NCI-H82 treated with DMSO at 0.1 percent for 48 hours (cell line): ENCODE results near the gene AUNIP.
A peak's percentile ranks its signal among the peaks of the same experiment; 100 is the strongest.
"Not testable (repeated sequence)": the region's sequence is repeated elsewhere in the genome, so short reads cannot be mapped to it uniquely, and the experiment has no call there.

Experiments used
- DNase-seq: peaks from one replicate; lab custom pipeline; 2025; ENCODE audit not compliant: unreplicated experiment; lab: John Stamatoyannopoulos, UW

Gene AUNIP

DNA sequence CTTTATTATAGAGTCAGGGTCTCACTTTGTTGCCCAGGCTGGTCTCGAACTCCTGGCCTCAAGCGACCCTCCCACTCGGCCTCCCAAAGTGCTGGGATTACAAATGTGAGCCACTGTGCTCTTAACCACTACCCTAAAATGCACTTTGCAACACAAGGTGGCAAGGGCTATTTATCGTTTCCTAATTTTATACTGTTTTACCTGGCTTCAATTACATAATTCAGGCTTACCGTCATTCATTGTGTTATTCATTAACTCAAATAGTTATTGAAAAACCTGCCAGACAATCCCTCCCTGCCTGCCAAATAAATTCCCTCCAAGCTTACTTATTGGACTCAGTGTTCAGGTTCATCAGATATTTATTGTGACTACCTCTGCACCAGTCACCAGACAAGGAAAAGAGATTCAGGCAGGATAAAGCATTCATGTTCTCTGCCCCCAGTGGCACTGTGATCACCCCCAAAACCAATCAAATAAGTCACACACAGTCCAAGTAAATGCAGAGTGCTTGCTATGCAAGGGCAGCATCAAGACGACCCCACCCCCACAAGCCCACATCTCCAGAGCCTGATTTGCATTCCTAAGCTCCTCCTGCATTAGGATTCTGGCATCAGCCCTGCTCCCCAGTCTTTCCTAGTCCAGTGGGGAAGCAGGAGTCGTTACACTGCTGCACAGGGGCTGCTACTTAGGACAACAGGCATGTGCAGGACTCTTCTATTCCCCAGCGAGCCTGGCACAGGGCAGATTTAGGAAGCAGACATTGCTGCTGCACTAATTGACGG is 8.1 kb upstream of the AUNIP start:
- no peak for DNase-seq

DNA sequence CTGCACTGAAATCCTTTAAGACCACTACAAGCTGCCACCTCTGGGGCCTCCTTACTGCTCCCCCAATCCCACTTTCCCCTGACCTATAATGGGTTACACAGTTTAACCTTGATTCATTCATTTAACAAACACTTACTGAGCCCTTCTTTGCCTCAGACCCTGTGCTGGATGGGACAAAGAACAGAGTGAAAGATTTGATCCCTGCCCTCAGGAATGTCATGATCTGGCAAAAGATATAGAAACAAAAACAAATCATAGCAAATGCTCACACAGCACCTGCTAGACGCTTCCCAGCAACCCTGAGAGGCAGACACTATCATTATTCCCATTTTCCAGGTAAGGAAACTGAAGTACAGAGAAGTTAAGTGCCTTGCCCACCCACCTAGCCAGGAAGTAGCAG is 7.0 kb upstream of the AUNIP start:
- no peak for DNase-seq

DNA sequence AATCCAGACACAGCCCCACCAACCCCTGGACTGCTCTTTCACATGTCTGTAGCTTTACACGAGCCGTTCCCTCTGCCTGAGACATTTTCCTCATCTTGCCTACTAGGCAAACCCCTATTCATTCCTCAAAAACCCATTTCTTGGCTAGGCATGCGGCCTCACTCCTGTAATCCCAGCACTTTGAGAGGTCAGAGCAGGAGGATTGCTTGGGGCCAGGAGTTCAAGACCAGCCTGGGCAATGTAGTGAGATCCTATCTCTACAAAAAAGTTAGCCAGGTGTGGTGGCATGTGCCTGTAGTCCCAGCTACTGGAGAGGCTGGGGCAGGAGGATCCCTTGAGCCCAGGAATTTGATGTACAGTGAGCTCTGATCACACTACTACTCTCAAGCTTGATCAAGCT is 5.2 kb upstream of the AUNIP start:
- DNase-seq, result no peak

DNA sequence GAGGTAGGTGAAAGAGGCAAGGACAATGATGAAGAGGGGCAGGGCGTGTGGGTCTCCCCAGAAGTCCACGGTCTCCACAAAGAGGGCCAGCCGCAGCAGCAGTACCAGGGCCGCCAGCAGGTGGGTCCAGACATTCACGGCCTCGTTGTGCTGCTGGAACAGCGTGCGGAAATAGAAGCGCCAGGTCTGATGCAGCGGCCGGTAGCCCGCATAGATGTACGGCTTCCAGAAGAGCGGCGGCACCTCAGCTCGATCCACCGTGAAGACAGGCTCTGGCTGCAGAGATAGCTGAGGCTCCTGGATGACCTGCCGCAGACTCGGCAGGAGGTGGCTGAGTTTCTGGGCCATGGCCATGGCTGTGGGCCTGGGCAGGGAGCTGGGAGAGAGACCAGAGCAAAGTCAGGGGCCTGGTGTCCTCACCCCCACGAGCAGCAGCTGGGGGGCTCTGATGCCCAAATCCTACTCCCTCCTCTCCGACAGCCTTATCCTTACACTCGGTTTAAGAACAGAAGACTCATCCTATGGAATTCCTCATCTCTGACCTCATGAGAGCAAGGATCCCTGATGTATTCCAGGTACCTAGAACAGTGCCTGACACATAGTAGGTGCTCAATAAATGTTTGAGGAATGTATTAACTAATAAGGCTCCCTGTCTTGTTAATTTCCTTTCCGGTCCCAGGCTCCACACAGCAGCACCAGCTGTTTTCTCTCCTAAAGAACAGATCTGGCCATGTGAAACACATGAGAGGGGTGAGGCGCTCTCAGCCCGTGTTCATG is 4.4 kb upstream of the AUNIP start:
- DNase-seq, result no peak

DNA sequence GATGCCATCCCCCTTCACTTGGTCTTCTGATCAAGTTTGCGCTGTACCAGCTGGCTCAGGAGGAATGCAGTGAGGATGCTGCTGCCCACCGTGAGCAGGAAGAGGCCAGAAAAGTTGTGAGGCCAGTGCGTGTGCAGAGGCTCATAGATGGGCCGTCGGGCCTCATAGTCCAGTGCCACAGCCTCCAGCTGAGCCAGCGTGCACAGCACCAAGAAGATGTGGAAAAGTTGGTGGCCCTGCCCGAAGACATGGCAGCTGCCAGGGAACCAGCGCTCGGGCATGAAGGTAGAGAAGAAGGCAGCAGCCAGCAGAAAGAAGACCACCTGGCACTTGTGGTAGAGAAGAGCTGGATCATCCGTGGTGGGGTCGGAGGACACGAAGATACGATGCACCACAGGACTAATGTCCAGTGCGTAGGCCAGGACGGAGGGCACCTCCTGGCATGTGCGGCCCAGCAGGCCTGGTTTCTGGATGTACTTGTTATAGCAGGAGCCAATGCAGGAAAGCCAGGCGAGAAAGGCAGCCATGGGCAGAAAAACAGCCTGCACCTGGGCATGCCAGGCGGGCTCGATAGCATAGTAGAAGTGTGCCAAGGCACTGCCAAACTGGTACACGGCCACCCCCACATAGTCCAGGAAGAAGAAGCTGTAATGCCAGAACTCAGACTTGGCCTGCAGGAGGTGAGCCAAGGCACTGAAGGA is 3.7 kb upstream of the AUNIP start:
- no peak for DNase-seq

DNA sequence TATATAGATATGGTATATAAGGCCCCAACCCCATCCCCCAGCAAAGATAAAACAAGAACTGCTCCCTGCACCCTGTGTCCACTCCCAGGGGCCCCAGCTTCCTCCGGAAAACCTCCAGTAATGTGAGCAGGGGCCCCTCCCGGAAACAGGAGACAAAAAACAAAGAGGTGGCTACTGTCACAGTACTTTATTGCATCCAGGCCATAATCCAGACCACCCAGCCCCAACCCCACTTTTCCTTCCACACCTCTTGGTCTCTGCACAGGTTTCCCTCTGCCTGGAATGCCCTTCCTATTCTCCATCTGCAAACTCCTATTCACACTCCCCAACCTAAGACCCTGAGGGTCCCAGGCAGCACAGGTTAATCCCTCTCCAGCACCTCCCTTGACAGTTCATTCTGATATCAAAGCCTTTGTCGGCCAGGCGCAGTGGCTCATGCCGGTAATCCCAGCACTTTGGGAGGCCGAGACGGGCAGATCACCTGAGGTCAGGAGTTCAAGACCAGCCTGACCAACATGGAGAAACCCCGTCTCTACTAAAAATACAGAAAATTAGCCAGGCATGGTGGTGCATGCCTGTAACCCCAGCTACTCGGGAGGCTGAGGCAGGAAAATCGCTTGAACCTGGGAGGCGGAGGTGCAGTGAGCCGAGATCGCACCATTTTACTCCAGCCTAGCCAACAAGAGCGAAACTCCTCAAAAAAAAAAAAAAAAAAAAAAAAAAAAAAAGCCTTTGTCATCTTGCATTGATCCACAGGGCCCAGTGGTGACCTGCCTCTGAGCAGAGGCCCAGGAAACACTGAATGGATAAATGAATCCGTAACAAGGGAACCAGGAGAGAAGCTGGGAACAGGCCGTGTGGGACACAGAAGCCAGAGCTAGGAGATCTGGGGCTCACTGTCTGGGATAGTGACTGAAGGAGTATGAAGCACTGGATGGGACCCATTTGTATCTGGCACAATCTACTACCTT is 2.3 kb upstream of the AUNIP start:
- DNase-seq, result no peak

DNA sequence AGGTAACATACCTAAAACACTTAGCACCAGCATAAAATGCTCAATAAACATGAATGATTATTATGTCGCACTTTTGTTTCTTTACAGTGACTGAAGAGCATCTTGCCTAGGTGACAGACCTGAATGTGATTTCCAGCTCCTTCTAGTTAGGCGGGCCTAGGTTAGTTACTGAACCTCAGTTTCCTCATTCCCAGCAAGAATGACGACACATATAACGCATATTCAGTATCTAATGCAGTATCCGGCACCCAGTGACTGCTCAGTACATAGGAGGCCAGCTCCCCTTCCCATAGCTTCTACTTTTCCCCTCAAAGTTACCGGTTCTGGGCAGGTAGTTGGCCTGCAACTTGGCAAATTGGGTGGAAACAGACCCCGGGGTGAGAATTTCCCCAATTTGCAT is 763 bp downstream of the AUNIP start:
- no peak for DNase-seq

DNA sequence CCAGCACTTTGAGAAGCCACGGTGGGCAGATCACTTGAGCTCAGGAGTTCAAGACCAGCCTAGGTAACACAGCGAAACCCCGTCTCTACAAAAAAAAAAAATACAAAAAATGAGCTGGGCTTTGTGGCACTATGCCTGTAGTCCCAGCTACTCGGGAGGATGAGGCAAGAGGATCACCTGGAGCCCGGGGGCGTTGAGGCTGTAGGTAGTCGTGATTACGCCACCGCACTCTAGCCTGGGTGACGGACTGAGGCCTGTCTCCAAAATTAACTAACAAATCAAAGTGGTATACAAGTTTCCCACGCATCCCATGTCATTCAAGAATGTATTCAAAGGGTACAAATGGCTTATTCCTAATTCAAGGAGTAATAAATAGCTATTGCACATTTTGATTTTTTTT is 2.4 kb downstream of the AUNIP start:
- DNase-seq, result no peak

DNA sequence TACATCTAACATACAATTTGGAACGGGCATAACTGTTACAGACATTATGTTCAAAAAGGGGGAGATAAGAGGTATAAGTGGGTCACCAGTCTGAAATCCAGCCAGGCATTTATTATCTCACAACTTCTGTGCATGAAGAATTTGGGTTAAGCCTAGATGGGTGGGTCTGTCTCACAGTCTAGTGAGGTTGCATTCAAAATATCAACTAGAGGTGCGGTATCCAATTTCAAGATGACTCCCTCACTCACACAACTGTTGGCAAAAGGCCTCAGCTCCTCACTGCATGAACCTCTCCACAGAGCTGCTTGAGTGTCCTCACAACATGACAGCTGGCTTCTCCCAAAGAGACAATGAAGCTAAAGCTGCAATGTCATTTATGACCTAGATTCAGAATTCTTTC is 4.7 kb downstream of the AUNIP start:
- no peak for DNase-seq

DNA sequence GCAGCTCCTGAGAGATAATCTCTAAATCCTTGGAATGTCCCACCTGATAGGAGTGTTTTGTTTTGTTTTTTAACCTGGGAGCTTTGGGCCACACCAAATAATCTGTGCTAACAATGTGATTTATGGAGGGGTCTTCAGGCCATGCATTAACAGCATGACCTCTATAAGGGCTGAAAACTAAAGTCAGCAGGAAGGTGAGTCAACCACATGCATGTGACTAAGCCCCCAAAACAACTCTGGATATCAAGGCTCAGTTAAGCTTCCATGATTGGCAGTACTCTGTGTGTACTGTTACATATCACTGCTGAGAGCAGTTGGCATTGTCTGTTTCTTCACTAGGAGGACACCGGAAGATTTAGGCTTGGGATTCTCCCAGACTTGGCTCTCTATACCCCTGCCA is 10.7 kb downstream of the AUNIP start:
- DNase-seq, result no peak

DNA sequence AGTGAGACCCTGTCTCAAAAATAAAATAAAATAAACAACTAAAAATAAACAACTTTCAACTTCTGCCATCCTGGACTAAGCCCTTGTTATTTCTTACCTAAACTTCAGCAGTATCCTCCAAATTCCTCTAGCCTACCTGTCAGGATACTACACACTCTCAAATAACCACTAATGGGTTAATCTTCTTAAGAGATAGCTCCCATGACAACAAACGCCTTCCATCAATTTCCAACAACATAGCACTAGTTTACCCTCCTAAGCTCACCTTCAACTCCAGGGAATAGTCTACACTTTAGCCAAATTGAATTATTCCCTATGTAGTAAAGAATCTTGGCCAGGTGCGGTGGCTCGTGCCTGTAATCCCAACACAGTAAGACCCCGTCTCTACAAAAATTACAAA is 11.3 kb downstream of the AUNIP start:
- DNase-seq, result peak; percentile 80

DNA sequence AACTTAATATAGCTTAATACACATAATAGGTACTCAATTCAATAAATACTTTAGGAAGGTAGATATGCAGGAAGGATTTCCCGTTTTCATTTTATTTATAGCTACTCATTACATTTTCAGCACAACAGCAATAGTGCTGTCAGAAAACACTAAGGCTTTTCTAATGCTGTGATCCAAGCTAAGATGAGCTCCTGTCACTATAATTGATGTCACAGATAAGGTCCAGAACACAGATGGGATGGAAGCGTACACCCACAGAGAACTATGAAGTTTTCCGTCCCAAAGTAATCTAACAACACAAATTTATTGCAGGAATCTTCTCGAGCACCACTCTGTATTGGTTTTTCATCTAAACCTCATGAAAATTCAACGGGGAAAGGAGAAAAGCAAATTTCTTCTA is 13.6 kb downstream of the AUNIP start:
- no peak for DNase-seq

DNA sequence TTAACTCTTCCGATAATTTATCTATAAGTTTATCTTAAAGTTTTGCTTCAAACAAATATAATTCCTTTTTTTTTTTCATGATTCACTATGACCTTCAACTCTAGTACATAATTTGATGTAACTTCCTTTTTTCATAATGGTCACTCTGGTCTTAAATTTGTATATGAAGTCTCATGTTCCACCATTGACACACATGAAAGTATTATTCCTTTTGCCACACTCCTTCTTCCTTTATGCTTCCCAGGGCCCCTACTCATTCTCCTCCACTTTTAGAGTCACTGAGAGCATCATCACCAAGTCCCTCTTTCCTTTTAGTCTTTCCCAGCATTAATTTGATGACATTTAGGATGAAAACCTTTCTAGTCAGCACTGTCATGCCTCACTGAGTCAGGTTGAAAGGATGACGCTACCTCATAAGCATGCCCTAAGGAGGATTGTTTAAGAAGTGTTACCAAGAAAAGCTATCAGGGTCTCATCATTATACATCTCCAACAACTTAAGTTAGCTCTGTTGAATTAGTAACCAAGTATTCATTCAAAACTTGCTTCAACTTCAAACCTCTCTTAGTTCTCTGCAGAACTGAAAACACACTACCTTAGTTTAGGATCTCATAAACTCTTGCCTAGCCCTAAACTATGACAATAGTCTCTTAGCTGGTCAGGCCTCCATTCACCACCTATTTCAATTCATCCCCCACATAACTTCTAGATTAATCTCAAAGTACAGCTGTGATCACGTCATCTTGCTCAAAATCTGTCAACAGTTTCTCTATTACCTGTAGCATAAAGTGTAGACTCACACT is 14.5 kb downstream of the AUNIP start:
- DNase-seq, result no peak

DNA sequence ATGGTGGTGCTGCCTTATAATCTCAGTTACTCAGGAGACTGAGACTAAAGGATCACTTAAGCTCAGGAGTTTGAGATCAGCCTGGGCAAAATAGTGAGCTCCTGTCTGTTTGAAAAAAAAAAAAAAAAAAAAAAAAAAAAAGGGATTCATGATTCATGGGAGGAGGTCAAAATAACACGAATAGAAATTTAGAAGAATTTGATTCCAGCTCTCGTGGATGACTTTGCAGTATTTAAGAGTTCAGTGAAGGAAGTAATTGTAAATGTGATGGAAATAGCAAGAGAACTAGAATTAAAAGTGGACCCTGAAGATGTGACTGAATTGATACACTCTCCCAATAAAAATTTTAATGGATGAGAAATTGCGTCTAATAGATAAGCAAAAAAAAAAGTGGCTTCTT is 15.8 kb downstream of the AUNIP start:
- DNase-seq, result no peak

DNA sequence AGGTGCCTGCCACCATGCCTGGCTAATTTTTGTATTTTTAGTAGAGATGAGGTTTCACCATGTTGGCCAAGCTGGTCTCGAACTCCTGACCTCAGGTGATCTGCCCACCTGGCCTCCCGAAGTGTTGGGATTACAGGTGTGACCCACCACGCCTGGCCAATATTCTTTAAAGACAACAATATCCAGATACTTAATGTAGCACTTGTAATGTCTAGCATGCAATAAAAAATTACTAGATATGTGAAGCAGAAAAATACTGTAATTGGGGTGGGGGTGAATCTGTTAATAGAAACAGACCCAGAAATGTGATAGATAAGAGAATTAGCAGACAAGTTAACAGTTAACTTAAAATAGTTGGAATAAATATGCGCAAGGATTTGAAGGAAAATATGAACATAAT is 19.4 kb downstream of the AUNIP start:
- not testable (repeated sequence) for DNase-seq

DNA sequence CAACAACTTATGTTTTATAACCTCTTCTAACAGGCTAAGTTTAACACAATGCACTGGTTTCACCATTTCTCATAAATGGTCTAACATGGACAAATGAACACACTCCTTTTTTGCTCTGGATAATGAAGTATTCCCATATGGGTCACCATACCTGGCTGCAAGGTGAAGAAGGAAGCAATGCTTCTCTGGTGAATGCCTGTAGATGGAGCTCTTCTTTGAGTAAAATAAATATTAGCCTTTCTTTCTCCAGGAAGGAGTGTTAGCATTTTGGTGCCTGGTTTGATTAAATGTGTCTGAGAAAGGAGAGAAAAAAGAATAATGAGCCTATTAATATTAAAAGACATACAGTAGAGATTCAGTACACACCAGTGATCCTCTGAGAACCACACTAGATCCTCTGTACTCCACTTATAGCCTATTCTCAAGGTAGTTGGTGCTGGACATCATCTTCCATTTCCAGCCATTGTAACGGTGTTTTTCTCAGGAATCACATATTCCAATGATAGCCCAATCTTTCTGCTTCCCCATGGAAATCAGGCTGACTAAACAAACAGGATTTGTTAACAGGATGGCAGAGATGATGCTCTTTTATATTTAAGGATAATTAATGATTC is 21.9 kb downstream of the AUNIP start:
- no peak for DNase-seq

DNA sequence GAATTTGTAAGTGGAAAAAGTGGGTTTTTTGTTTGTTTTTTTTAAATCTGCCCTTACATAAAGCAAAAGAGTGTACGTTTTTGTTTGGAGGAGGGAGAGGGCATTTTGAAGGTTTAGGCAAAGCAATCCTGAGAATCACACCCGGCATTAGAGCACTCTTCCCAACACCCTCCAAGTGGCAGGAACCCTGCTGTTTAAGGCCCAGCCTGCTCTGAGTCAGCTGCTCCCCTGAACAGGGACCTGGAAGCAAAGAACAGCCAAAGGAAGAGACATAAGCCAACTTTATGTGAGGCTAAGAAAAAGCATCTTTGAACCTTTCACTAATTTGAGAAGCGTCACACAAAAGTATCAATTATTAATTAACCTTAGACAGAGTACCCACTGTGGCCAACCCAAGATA is 22.6 kb downstream of the AUNIP start:
- DNase-seq, result no peak

DNA sequence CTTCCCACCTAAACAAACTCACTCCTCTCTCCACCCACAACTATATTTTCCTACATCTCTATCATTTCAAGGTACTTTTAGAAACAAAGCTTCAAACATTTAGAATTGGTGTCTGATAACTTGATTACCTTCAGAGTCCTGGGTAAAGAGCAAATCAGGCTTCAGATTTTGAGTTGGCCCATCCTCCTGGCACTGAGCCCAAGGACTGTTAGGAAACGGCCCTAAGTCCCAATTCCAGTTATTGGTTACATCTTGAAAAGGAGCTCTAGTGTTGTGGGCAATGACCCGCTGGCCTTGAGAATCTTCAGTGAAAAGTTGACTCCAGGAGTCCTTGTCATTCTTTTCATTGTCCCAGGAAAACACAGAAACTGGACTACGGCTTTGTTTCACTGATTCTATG is 24.4 kb downstream of the AUNIP start:
- DNase-seq, result no peak

DNA sequence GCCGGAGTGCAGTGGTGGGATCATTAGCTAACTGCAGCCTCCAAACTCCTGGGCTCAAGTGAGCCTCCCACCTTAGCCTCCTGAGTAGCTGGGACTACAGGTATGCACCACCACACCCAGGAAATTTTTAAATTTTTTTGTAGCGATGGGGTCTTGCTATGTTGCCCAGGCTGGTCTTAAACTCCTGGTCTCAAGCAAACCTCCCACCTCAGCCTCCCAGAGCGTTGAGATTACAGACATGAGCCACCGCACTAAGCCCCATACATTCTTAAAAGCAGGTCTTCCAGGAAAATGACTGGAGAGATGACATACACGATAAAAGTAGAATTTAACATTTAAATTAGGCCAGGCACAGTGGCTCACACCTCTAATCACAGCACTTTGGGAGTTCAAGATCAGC is 26.1 kb downstream of the AUNIP start:
- DNase-seq, result no peak
